ENCODE measurements around the gene CCM2. TPM values are rescaled to one million over a fixed set of nuclear protein-coding genes. Genes with fewer than 3 reads are reported as not detected.
A peak's percentile ranks its signal among the peaks of the same experiment; 100 is the strongest.

Gene CCM2
- total RNA-seq, 2 experiments from 2014 or later = 72.3 to 77.5 TPM

- ATAC-seq = no peak
- no peaks in the 10 kb centered on the region for H3K27me3 Mint-ChIP-seq
- ChIA-PET POLR2A (interaction anchor here (1.1 to 16.8 kb wide), 6 partner anchors 10 to 160 kb away, joined by 3 to 328 read pairs (median 68); partner anchors contain the start of gene CCM2), CTCF (interaction anchor here (1.1 to 5.1 kb wide), 3 partner anchors 11 to 160 kb away, joined by 4 to 87 read pairs (median 15); no protein-coding TSS in a partner anchor)
- H3K36me3 Mint-ChIP-seq (ENCODE audit: low read depth) = peaks cover 85% of the 10 kb centered on the region
- peak overlapping the region; percentile 100 for H3K4me3 Mint-ChIP-seq
- intact Hi-C loops (cut with micrococcal nuclease) = no loop called here
- H3K27ac Mint-ChIP-seq = peak overlapping the region; percentile 100
- DNase-seq = no peak
- no peaks in the 10 kb centered on the region for H3K9me3 Mint-ChIP-seq
- H3K4me1 Mint-ChIP-seq (ENCODE audit: low read depth) = peaks cover 44% of the 10 kb centered on the region
- no peak for TF ChIP-seq CTCF (IDR thresholded peaks at IDR 0.05)
Observed at GRCh38 chr7:44975331-44976039, 24.5 kb upstream of the CCM2 start.

- H3K4me1 Mint-ChIP-seq (ENCODE audit: low read depth) = peaks cover 51% of the 10 kb centered on the region
- TF ChIP-seq CTCF (IDR thresholded peaks at IDR 0.05) = no peak
- intact Hi-C loops (cut with micrococcal nuclease) = no loop called here
Observed at GRCh38 chr7:44976040-44976745, 23.8 kb upstream of the CCM2 start.

GRCh38 chr7:44976746-44977196, 23.2 kb upstream of the CCM2 start:
- H3K36me3 Mint-ChIP-seq (ENCODE audit: low read depth) = peaks cover 81% of the 10 kb centered on the region
- ChIA-PET CTCF (interaction anchor here (1.1 to 5.1 kb wide), 2 partner anchors 12 to 159 kb away, joined by 4 to 87 read pairs; no protein-coding TSS in a partner anchor), POLR2A (interaction anchor here (0.6 to 16.8 kb wide), 10 partner anchors 8 to 159 kb away, joined by 3 to 328 read pairs (median 4); partner anchors contain the start of genes CCM2 and PURB)
- peaks cover 53% of the 10 kb centered on the region for H3K4me1 Mint-ChIP-seq (ENCODE audit: low read depth)
- peak overlapping the region; percentile 100 for H3K27ac Mint-ChIP-seq
- intact Hi-C loops (cut with micrococcal nuclease) = no loop called here
- no peak for TF ChIP-seq CTCF (IDR thresholded peaks at IDR 0.05)
- ATAC-seq (no peak), DNase-seq (no peak)
- H3K4me3 Mint-ChIP-seq = peak overlapping the region; percentile 100
- H3K9me3 Mint-ChIP-seq = no peaks in the 10 kb centered on the region
- no peaks in the 10 kb centered on the region for H3K27me3 Mint-ChIP-seq

More at GRCh38 chr7:44976040-44976745, 23.8 kb upstream of the CCM2 start:
- no peaks in the 10 kb centered on the region for H3K27me3 Mint-ChIP-seq
- peaks cover 81% of the 10 kb centered on the region for H3K36me3 Mint-ChIP-seq (ENCODE audit: low read depth)
- H3K4me3 Mint-ChIP-seq = peak overlapping the region; percentile 100
- DNase-seq (peak; percentile 2), ATAC-seq (no peak)
- POLR2A ChIA-PET = interaction anchor here (0.6 to 16.8 kb wide), 9 partner anchors 9 to 160 kb away, joined by 3 to 328 read pairs (median 4); partner anchors contain the start of genes CCM2 and PURB
- no peaks in the 10 kb centered on the region for H3K9me3 Mint-ChIP-seq
- peak overlapping the region; percentile 100 for H3K27ac Mint-ChIP-seq
- CTCF ChIA-PET = interaction anchor here (1.1 to 5.1 kb wide), 2 partner anchors 12 to 159 kb away, joined by 4 to 87 read pairs; no protein-coding TSS in a partner anchor

- ATAC-seq = peak; percentile 46
- TF ChIP-seq CTCF (IDR thresholded peaks at IDR 0.05) = no peak
- H3K36me3 Mint-ChIP-seq (ENCODE audit: low read depth) = peaks cover 81% of the 10 kb centered on the region
- POLR2A ChIA-PET = interaction anchor here (1.4 to 16.8 kb wide), 8 partner anchors 8 to 134 kb away, joined by 3 to 328 read pairs (median 10); partner anchors contain the start of genes CCM2 and TBRG4
- peaks cover 52% of the 10 kb centered on the region for H3K4me1 Mint-ChIP-seq (ENCODE audit: low read depth)
- H3K27me3 Mint-ChIP-seq = no peaks in the 10 kb centered on the region
- CTCF ChIA-PET = interaction anchor here (1.0 to 7.1 kb wide), 2 partner anchors 48 to 159 kb away, joined by 3 to 42 read pairs; no protein-coding TSS in a partner anchor
- peak overlapping the region; percentile 100 for H3K4me3 Mint-ChIP-seq
- peak overlapping the region; percentile 100 for H3K27ac Mint-ChIP-seq
- no peaks in the 10 kb centered on the region for H3K9me3 Mint-ChIP-seq
- DNase-seq = peak; percentile 93
- intact Hi-C loops (cut with micrococcal nuclease) = no loop called here
Observed at GRCh38 chr7:44977304-44977958, 22.6 kb upstream of the CCM2 start.

Measured in activated CD8-positive, alpha-beta T cell treated with anti-CD3 and anti-CD28 coated beads for 36 hours (primary cell).